SU-DHL-6 (cell line): ENCODE results near the gene PIM1.
A peak's percentile ranks its signal among the peaks of the same experiment; 100 is the strongest.

Source experiments
- H2AFZ ChIP-seq: fragments of 200-600 bp; sonication (generic); 2 replicates; pipeline ENCODE4 v1.6.1; 2014; ENCODE audit warnings: low read depth, mild to moderate bottlenecking, moderate library complexity, mixed read lengths, antibody characterized with exemption, low read length; ENCODE audit not compliant: severe bottlenecking
- H3F3A ChIP-seq: fragments of 200-600 bp; shearing (Covaris generic); 2 replicates; pipeline ENCODE4 v1.6.0; 2016; ENCODE audit warnings: antibody characterized with exemption, mild to moderate bottlenecking; ENCODE audit not compliant: insufficient read depth
- H3K27ac ChIP-seq: fragments of 200-600 bp; sonication (generic); 2 replicates; pipeline ENCODE4 v1.5.1; 2016; ENCODE audit warnings: low read depth, mild to moderate bottlenecking, low read length, moderate library complexity, mixed read lengths
- H3K27me3 ChIP-seq: fragments of 200-600 bp; sonication (generic), shearing (Covaris generic); 2 replicates; pipeline ENCODE4 v1.6.0; 2014; ENCODE audit warnings: mild to moderate bottlenecking, low read length
- H3K36me3 ChIP-seq: fragments of 200-600 bp; sonication (generic); 2 replicates; pipeline ENCODE4 v1.6.1; 2014; ENCODE audit warnings: mild to moderate bottlenecking, low read length, mixed read lengths
- H3K4me2 ChIP-seq: fragments of 300-600, 200-600 bp; shearing (Covaris generic), sonication (generic); 2 replicates; pipeline ENCODE4 v1.6.0; 2014; ENCODE audit warnings: low read length, low read depth, mild to moderate bottlenecking; ENCODE audit not compliant: poor library complexity, severe bottlenecking
- H3K4me3 ChIP-seq: fragments of 200-600 bp; sonication (generic); 2 replicates; pipeline ENCODE4 v1.5.1; 2014; ENCODE audit warnings: antibody characterized with exemption, low read length, mild to moderate bottlenecking, mixed read lengths; ENCODE audit not compliant: insufficient read depth, poor library complexity, severe bottlenecking
- H3K79me2 ChIP-seq: fragments of 200-600 bp; sonication (generic); 2 replicates; pipeline ENCODE4 v1.6.1; 2014; ENCODE audit warnings: mild to moderate bottlenecking, low read length, moderate library complexity; ENCODE audit not compliant: insufficient read depth
- H3K9ac ChIP-seq: fragments of 200-600 bp; sonication (generic); 2 replicates; pipeline ENCODE4 v1.7.0; 2014; ENCODE audit warnings: mild to moderate bottlenecking, low read length
- H3K9me2 ChIP-seq: fragments of 200-600 bp; sonication (generic); replicated peaks from 2 replicates; pipeline ENCODE4 v1.6.1; 2014; ENCODE audit warnings: low read length; ENCODE audit not compliant: insufficient read depth
- H3K9me3 ChIP-seq: fragments of 200-600 bp; sonication (generic); 2 replicates; pipeline ENCODE4 v1.6.1; 2014; ENCODE audit warnings: low read length, mixed read lengths; ENCODE audit not compliant: insufficient read depth
- H4K20me1 ChIP-seq: fragments of 200-600 bp; sonication (generic); 2 replicates; pipeline ENCODE4 v1.6.1; 2014; ENCODE audit warnings: low read depth, mild to moderate bottlenecking, antibody characterized with exemption, low read length, moderate library complexity, mixed read lengths
- CTCF ChIP-seq: fragments of 200-600 bp; sonication (generic); IDR thresholded peaks from one replicate; pipeline ENCODE4 v1.5.1; 2017; ENCODE audit warnings: antibody characterized with exemption, mild to moderate bottlenecking, low read length, moderate library complexity; ENCODE audit not compliant: insufficient read depth, poor library complexity, severe bottlenecking
- EZH2phosphoT487 ChIP-seq: fragments of 200-600 bp; sonication (generic), shearing (Covaris generic); conservative IDR thresholded peaks from 2 replicates; pipeline ENCODE4 v1.6.1; 2018; ENCODE audit warnings: mild to moderate bottlenecking, antibody characterized with exemption, low read length, moderate library complexity, mixed read lengths

The PIM1 gene

GRCh38 chr6:37142050-37142614 lies 27.8 kb upstream of the PIM1 start:
- H3K27me3 ChIP-seq: no peaks in the 10 kb centered on the region
- H3F3A ChIP-seq: 0 out of 2 replicates have a peak, but pooled peaks cover 5% of the 10 kb centered on the region
- H3K4me3 ChIP-seq: no peak overlapping the region
- no peaks in the 10 kb centered on the region for H3K9me3 ChIP-seq
- TF ChIP-seq CTCF (no peak), EZH2phosphoT487 (no peak)
- H3K27ac ChIP-seq: peak overlapping the region; percentile 8; the same call in 1 of the 2 replicates
- no peak overlapping the region for H3K9ac ChIP-seq
- peak overlapping the region; percentile 5 for H2AFZ ChIP-seq
- H3K79me2 ChIP-seq: no peaks in the 10 kb centered on the region
- H3K9me2 ChIP-seq: no peaks in the 10 kb centered on the region
- H4K20me1 ChIP-seq: no peaks in the 10 kb centered on the region
- no peaks in the 10 kb centered on the region for H3K36me3 ChIP-seq
- H3K4me2 ChIP-seq: no peak overlapping the region

GRCh38 chr6:37143585-37143984 lies 26.4 kb upstream of the PIM1 start:
- Histone ChIP-seq H3K79me2 (no peaks in the 10 kb centered on the region), H3K4me2 (no peak overlapping the region), H3K9ac (no peak overlapping the region), H3K36me3 (no peaks in the 10 kb centered on the region), H3K4me3 (no peak overlapping the region), H3F3A (0 out of 2 replicates have a peak, but pooled peaks cover 5% of the 10 kb centered on the region), H4K20me1 (no peaks in the 10 kb centered on the region), H3K27me3 (no peaks in the 10 kb centered on the region), H3K9me3 (no peaks in the 10 kb centered on the region), H2AFZ (no peak overlapping the region), H3K27ac (no peak overlapping the region), H3K9me2 (no peaks in the 10 kb centered on the region)
- TF ChIP-seq CTCF (no peak), EZH2phosphoT487 (no peak)

GRCh38 chr6:37145443-37145842 lies 24.5 kb upstream of the PIM1 start:
- Histone ChIP-seq H3K27me3 (no peaks in the 10 kb centered on the region), H3K4me2 (no peak overlapping the region), H3K79me2 (no peaks in the 10 kb centered on the region)

More at GRCh38 chr6:37145443-37145842, 24.5 kb upstream of the PIM1 start:
- no peak for TF ChIP-seq CTCF
- TF ChIP-seq EZH2phosphoT487: no peak
- H3K4me3 ChIP-seq: no peak overlapping the region
- H3K36me3 ChIP-seq: no peaks in the 10 kb centered on the region
- H4K20me1 ChIP-seq: no peaks in the 10 kb centered on the region
- H3K9me2 ChIP-seq: no peaks in the 10 kb centered on the region
- H2AFZ ChIP-seq: no peak overlapping the region
- H3K9me3 ChIP-seq: no peaks in the 10 kb centered on the region
- no peak overlapping the region for H3K9ac ChIP-seq
- peaks cover 11% of the 10 kb centered on the region; the same call in 1 of the 2 replicates for H3F3A ChIP-seq
- no peak overlapping the region for H3K27ac ChIP-seq
